ENCODE measurements around the gene SPTLC1. TPM values are rescaled to one million over a fixed set of nuclear protein-coding genes. Genes with fewer than 3 reads are reported as not detected.
"Not testable (repeated sequence)": the region's sequence is repeated elsewhere in the genome, so short reads cannot be mapped to it uniquely, and the experiment has no call there.

SPTLC1 gene
- total RNA-seq, 2 experiments from 2014 or later = 51.2 to 59.2 TPM

GRCh38 chr9:92138157-92138959, 23.1 kb upstream of the SPTLC1 start:
- ChIA-PET POLR2A (no interaction called here), CTCF (interaction anchor here (0.5 to 4.6 kb wide), 15 partner anchors 9 to 653 kb away, joined by 3 to 26 read pairs (median 4); no protein-coding TSS in a partner anchor)
- no peaks in the 10 kb centered on the region for H3K36me3 Mint-ChIP-seq (ENCODE audit: low read depth)
- H3K4me3 Mint-ChIP-seq = no peak overlapping the region
- DNase-seq = peak; percentile 78
- H3K27ac Mint-ChIP-seq = no peak overlapping the region
- peaks cover 17% of the 10 kb centered on the region for H3K4me1 Mint-ChIP-seq
- peaks cover 27% of the 10 kb centered on the region for H3K27me3 Mint-ChIP-seq
- no peaks in the 10 kb centered on the region for H3K9me3 Mint-ChIP-seq

DNA sequence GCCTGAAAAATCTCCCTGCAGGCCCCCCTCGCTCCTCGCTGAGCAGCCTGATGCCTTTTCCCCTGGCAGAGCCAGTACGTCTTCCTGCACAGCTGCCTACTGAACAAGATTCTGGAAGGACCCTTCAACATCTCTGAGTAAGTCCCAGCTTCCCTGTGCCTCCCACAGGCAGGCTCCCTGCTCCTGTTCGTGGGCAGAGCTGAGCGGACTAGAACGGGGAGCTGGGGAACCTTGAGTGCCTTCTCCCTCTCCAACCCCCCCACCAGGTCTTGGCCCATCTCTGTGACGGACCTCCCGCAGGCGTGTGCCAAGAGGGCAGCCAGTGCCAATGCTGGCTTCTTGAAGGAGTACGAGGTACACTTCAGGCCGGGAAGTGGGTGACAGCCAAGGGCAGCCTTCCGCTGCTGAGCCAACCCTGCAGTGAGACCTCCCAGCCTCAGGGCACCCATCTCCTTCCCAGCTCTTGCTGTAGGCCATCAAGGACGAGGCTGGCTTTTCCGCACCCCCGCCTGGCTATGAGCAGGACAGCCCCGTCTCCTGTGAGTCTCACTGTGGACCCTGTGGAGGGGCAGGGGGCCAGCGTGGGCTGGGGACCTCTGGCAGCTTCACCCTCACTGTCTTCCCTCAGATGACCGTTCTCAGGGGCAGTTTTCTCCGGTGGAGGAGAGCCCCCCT, 21.1 kb upstream of the SPTLC1 start:
- Mint-ChIP-seq H3K9me3 (peaks cover 2% of the 10 kb centered on the region), H3K27me3 (peaks cover 15% of the 10 kb centered on the region), H3K27ac (no peak overlapping the region), H3K4me3 (no peak overlapping the region), H3K36me3 (ENCODE audit: low read depth) (no peaks in the 10 kb centered on the region), H3K4me1 (peaks cover 17% of the 10 kb centered on the region)
- DNase-seq = no peak
- ChIA-PET CTCF (interaction anchor here (0.8 to 1.2 kb wide), 2 partner anchors 11 to 27 kb away, joined by 3 read pairs; no protein-coding TSS in a partner anchor), POLR2A (no interaction called here)

DNA sequence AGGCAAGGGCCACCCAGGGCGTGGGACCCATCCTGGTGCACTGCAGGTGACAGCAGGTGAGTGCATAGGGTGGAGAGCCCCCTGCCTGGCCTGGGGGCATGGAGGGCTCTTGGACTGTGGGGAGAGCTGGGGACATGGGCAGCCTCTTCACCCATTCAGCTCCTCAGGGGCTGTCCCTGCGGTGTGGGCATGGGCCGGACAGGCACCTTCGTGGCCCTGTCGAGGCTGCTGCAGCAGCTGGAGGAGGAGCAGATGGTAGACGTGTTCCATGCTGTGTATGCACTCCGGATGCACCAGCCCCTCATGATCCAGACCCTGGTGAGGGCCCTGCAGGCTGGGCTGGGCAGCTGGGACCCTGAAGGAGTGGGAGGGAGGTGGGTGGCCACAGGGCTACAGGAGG, 20.4 kb upstream of the SPTLC1 start:
- no peaks in the 10 kb centered on the region for H3K36me3 Mint-ChIP-seq (ENCODE audit: low read depth)
- no peak overlapping the region for H3K27ac Mint-ChIP-seq
- no peak for DNase-seq
- H3K4me1 Mint-ChIP-seq = peaks cover 12% of the 10 kb centered on the region
- peaks cover 3% of the 10 kb centered on the region for H3K9me3 Mint-ChIP-seq
- no peak overlapping the region for H3K4me3 Mint-ChIP-seq
- ChIA-PET POLR2A (no interaction called here), CTCF (interaction anchor here (0.8 kb wide), 1 partner anchor 12 kb away, joined by 3 read pairs; no protein-coding TSS in a partner anchor)
- H3K27me3 Mint-ChIP-seq = peaks cover 16% of the 10 kb centered on the region

- peaks cover 3% of the 10 kb centered on the region for H3K9me3 Mint-ChIP-seq
- POLR2A ChIA-PET = no interaction called here
Measured at GRCh38 chr9:92133949-92134604, 18.9 kb upstream of the SPTLC1 start.

DNA sequence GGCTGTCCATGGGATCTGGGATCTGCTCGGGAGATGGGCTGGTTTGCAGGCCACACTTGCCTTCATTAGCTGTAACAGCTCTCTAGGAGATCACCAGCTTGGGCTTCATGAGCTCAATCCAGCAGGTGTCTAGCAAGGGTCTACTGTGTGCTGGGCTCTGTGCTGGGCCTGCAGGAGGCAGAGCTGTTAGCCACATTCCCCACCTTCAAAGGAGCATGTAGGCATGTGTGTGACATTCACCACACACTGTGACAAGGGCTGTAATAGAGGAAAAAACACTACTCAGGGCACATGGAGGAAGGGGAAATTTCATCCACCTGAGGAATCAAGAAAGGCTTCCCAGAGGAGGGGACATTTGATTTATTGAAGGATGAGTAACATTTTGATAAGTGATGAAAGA, 17.7 kb upstream of the SPTLC1 start:
- peaks cover 18% of the 10 kb centered on the region for H3K27me3 Mint-ChIP-seq
- H3K9me3 Mint-ChIP-seq; H3K4me3 Mint-ChIP-seq; H3K36me3 Mint-ChIP-seq (ENCODE audit: low read depth); DNase-seq; POLR2A ChIA-PET; H3K27ac Mint-ChIP-seq; H3K4me1 Mint-ChIP-seq; CTCF ChIA-PET: not testable (repeated sequence)

More at GRCh38 chr9:92133949-92134604, 18.9 kb upstream of the SPTLC1 start:
- H3K27me3 Mint-ChIP-seq = peaks cover 17% of the 10 kb centered on the region
- CTCF ChIA-PET = no interaction called here
- peak; percentile 81 for DNase-seq
- H3K4me1 Mint-ChIP-seq = peaks cover 9% of the 10 kb centered on the region
- no peak overlapping the region for H3K27ac Mint-ChIP-seq
- H3K4me3 Mint-ChIP-seq = no peak overlapping the region
- H3K36me3 Mint-ChIP-seq (ENCODE audit: low read depth) = no peaks in the 10 kb centered on the region

DNA sequence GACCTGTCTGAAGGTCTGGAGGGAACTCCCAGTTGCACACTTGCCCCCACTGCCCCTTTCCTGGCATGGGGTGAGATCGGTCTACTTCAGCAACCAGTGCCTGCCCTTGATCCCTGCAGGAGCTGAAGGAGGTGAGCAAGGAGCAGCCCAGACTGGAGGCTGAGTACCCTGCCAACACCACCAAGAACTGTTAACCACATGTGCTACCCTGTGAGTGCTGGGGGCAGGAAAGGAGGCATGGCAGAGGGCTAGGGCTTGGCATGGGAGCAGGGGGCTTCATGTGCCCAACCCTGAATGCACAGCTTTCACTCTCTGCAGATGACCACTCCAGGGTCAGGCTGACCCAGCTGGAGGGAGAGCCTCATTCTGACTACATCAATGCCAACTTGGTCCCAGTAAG, 17.3 kb upstream of the SPTLC1 start:
- no peak overlapping the region for H3K27ac Mint-ChIP-seq
- CTCF ChIA-PET = no interaction called here
- no peak overlapping the region for H3K4me3 Mint-ChIP-seq
- DNase-seq = no peak
- H3K9me3 Mint-ChIP-seq = peaks cover 3% of the 10 kb centered on the region
- H3K27me3 Mint-ChIP-seq = peaks cover 18% of the 10 kb centered on the region
- H3K4me1 Mint-ChIP-seq = peaks cover 9% of the 10 kb centered on the region
- no peaks in the 10 kb centered on the region for H3K36me3 Mint-ChIP-seq (ENCODE audit: low read depth)
- POLR2A ChIA-PET = no interaction called here

- CTCF ChIA-PET = interaction anchor here (0.6 to 5.7 kb wide), 2 partner anchors 16 to 1434 kb away, joined by 3 to 26 read pairs; no protein-coding TSS in a partner anchor
- no peaks in the 10 kb centered on the region for H3K9me3 Mint-ChIP-seq
- no peak overlapping the region for H3K27ac Mint-ChIP-seq
- H3K27me3 Mint-ChIP-seq = peaks cover 11% of the 10 kb centered on the region
- DNase-seq = no peak
- H3K36me3 Mint-ChIP-seq (ENCODE audit: low read depth) = no peaks in the 10 kb centered on the region
- no peak overlapping the region for H3K4me3 Mint-ChIP-seq
- POLR2A ChIA-PET = no interaction called here
- H3K4me1 Mint-ChIP-seq = no peaks in the 10 kb centered on the region
Measured at GRCh38 chr9:92122800-92123199, 7.6 kb upstream of the SPTLC1 start.

DNA sequence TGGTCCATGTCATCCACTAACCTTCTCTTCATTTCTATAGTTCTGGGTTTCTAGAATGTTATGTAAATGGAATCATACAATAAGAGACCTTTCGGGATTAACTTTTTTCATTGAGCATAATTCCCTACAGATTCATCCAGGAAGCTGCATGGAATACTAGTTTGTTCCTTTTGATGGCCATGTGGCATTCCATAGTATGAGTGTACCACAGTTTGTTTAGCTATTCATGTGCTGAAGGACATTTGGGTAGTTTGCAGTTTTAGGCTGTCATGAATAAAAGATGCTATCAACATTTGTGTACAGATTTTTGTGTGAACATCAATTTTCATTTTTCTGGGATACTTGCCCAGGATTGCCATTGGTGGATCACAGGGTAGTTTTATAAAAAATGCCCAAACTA, 6.8 kb upstream of the SPTLC1 start:
- no peak for DNase-seq
- CTCF ChIA-PET = interaction anchor here (0.6 to 5.7 kb wide), 3 partner anchors 17 to 1435 kb away, joined by 3 to 26 read pairs (median 3); no protein-coding TSS in a partner anchor
- Mint-ChIP-seq H3K36me3 (ENCODE audit: low read depth) (no peaks in the 10 kb centered on the region), H3K27ac (no peak overlapping the region), H3K9me3 (no peaks in the 10 kb centered on the region), H3K27me3 (peaks cover 11% of the 10 kb centered on the region), H3K4me1 (no peaks in the 10 kb centered on the region), H3K4me3 (no peak overlapping the region)
- POLR2A ChIA-PET = no interaction called here

DNA sequence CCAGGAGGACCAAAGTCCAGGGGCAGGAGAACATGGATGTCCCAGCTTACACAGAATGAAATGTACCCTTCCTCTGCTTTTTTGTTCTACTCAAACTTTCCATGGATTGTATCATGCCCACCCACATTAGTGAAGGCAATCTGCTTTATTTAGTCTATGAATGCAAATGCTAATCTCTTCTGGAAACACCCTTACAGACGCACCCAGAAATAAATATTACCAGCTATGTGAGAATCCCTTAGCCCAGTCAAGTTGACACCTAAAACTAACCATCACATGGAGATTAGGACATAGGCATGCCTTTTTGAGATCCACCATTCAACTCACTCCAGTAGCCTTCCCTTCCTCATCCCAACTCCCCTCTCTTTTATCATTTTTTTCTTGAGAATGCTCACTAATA, 6.1 kb upstream of the SPTLC1 start:
- H3K9me3 Mint-ChIP-seq = no peaks in the 10 kb centered on the region
- H3K36me3 Mint-ChIP-seq (ENCODE audit: low read depth) = no peaks in the 10 kb centered on the region
- DNase-seq = no peak
- no peak overlapping the region for H3K27ac Mint-ChIP-seq
- ChIA-PET POLR2A (no interaction called here), CTCF (interaction anchor here (0.7 to 5.7 kb wide), 3 partner anchors 18 to 595 kb away, joined by 3 to 26 read pairs (median 5); no protein-coding TSS in a partner anchor)
- H3K27me3 Mint-ChIP-seq = peaks cover 11% of the 10 kb centered on the region
- H3K4me1 Mint-ChIP-seq = peaks cover 2% of the 10 kb centered on the region
- H3K4me3 Mint-ChIP-seq = no peak overlapping the region

GRCh38 chr9:92120138-92120537, 4.9 kb upstream of the SPTLC1 start:
- Mint-ChIP-seq H3K27me3 (peaks cover 11% of the 10 kb centered on the region), H3K4me3 (no peak overlapping the region), H3K36me3 (ENCODE audit: low read depth) (no peaks in the 10 kb centered on the region), H3K9me3 (no peaks in the 10 kb centered on the region), H3K27ac (no peak overlapping the region), H3K4me1 (peaks cover 6% of the 10 kb centered on the region)
- POLR2A ChIA-PET = no interaction called here
- DNase-seq = no peak
- CTCF ChIA-PET = interaction anchor here (5.7 kb wide), 1 partner anchor 19 kb away, joined by 26 read pairs; no protein-coding TSS in a partner anchor

DNA sequence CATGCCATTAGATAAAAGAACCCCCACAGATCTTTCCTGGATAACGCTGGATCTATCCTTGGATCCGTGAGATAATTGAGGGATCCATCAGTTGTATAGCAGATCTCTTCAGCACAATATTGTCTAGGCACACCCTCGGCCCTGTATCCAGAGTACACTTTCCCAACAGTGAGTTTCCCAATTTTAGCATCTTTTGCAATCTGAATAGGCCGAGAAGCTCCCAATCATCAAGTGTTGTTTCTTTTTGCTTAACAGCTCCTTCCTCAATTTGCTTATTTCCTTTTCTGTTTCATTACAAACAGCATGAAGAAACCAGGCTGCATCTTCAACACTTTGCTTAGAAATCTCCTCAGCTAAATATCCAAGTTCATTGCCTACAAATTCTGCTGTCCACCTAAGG, 4.4 kb upstream of the SPTLC1 start:
- no peaks in the 10 kb centered on the region for H3K9me3 Mint-ChIP-seq
- no peak for DNase-seq
- H3K4me1 Mint-ChIP-seq = peaks cover 6% of the 10 kb centered on the region
- H3K4me3 Mint-ChIP-seq = no peak overlapping the region
- H3K36me3 Mint-ChIP-seq (ENCODE audit: low read depth) = no peaks in the 10 kb centered on the region
- ChIA-PET POLR2A (no interaction called here), CTCF (no interaction called here)
- H3K27me3 Mint-ChIP-seq = peaks cover 11% of the 10 kb centered on the region
- H3K27ac Mint-ChIP-seq = no peak overlapping the region

- Mint-ChIP-seq H3K27me3 (no peaks in the 10 kb centered on the region), H3K9me3 (no peaks in the 10 kb centered on the region), H3K27ac (no peak overlapping the region), H3K4me3 (no peak overlapping the region), H3K4me1 (peaks cover 15% of the 10 kb centered on the region), H3K36me3 (ENCODE audit: low read depth) (peaks cover 33% of the 10 kb centered on the region)
- ChIA-PET POLR2A (no interaction called here), CTCF (no interaction called here)
- DNase-seq = no peak
Measured at GRCh38 chr9:92108122-92108521, 7.1 kb downstream of the SPTLC1 start.

Measured in activated CD4-positive, alpha-beta T cell treated with anti-CD3 and anti-CD28 coated beads, Interleukin-2, amount 10 ng/mL, durations not matched to agents 7 days and 5 days (primary cell).